Measurements from ENCODE around the gene RAPGEF3.

DNA sequence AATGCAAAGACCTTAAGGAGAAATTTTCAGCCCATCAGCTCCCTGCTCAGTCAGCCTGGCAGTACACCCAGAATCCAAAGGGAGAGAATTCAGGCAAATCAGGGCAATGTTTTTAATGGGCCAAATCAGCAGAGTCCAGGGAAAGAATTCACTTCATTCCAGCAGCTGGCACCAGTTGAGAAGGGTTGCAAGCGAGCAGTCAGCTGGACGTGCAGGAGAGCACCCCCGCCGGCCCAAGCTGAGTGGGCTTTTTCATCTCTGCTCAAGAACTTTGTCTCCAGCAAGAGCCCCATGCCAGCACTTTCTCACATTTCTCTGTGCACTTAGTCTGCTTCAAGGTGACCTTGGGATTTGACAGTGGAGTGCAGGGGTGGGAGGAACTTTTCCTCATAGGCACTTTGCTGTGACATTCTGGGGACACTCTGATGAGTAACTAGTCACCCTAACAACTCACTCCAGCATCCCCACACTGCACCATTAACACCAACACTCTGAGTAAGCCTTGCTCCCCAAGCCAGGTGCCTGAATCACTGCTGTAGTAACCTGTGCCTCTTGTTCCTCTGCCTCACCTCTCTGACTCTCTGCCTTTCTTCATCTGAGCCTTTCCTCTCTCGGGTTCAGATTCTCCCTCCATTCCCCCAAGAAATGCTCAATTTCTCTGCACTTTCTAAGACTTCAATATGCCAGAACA is 35.6 kb downstream of the RAPGEF3 start:
- TF ChIP-seq, protein P1, sequence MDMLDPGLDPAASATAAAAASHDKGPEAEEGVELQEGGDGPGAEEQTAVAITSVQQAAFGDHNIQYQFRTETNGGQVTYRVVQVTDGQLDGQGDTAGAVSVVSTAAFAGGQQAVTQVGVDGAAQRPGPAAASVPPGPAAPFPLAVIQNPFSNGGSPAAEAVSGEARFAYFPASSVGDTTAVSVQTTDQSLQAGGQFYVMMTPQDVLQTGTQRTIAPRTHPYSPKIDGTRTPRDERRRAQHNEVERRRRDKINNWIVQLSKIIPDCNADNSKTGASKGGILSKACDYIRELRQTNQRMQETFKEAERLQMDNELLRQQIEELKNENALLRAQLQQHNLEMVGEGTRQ (IDR thresholded peaks at IDR 0.05; ENCODE audit: low read depth, low read length): no peak
- TF ChIP-seq, protein P1 (CRISPR knock-in tag; IDR thresholded peaks at IDR 0.05; ENCODE audit: borderline replicate concordance): no peak
- TF ChIP-seq TCF7L2 (IDR thresholded peaks at IDR 0.05; ENCODE audit: low read depth, low read length) (no peak), NFIC (IDR thresholded peaks at IDR 0.05; ENCODE audit: low read length) (no peak)
- TF ChIP-seq, protein P2, sequence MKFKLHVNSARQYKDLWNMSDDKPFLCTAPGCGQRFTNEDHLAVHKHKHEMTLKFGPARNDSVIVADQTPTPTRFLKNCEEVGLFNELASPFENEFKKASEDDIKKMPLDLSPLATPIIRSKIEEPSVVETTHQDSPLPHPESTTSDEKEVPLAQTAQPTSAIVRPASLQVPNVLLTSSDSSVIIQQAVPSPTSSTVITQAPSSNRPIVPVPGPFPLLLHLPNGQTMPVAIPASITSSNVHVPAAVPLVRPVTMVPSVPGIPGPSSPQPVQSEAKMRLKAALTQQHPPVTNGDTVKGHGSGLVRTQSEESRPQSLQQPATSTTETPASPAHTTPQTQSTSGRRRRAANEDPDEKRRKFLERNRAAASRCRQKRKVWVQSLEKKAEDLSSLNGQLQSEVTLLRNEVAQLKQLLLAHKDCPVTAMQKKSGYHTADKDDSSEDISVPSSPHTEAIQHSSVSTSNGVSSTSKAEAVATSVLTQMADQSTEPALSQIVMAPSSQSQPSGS (CRISPR knock-in tag; IDR thresholded peaks at IDR 0.05): no peak
- TF ChIP-seq, protein P3, sequence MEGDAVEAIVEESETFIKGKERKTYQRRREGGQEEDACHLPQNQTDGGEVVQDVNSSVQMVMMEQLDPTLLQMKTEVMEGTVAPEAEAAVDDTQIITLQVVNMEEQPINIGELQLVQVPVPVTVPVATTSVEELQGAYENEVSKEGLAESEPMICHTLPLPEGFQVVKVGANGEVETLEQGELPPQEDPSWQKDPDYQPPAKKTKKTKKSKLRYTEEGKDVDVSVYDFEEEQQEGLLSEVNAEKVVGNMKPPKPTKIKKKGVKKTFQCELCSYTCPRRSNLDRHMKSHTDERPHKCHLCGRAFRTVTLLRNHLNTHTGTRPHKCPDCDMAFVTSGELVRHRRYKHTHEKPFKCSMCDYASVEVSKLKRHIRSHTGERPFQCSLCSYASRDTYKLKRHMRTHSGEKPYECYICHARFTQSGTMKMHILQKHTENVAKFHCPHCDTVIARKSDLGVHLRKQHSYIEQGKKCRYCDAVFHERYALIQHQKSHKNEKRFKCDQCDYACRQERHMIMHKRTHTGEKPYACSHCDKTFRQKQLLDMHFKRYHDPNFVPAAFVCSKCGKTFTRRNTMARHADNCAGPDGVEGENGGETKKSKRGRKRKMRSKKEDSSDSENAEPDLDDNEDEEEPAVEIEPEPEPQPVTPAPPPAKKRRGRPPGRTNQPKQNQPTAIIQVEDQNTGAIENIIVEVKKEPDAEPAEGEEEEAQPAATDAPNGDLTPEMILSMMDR (CRISPR knock-in tag; IDR thresholded peaks at IDR 0.05): no peak
- TF ChIP-seq, protein P4, sequence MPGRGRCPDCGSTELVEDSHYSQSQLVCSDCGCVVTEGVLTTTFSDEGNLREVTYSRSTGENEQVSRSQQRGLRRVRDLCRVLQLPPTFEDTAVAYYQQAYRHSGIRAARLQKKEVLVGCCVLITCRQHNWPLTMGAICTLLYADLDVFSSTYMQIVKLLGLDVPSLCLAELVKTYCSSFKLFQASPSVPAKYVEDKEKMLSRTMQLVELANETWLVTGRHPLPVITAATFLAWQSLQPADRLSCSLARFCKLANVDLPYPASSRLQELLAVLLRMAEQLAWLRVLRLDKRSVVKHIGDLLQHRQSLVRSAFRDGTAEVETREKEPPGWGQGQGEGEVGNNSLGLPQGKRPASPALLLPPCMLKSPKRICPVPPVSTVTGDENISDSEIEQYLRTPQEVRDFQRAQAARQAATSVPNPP (CRISPR knock-in tag; IDR thresholded peaks at IDR 0.05): no peak
